Colon (tissue), 2 donors: ENCODE data around the gene CELF1.
"Not testable (repeated sequence)": the region's sequence is repeated elsewhere in the genome, so short reads cannot be mapped to it uniquely, and the experiment has no call there.

Experiments
- FAIRE-seq: peaks from 2 replicates; lab custom pipeline; 2012; peaks lifted over from hg19 to GRCh38; lab: Jason Lieb, UNC
- donor health status: control.
- donor health status: control.

CELF1 gene

DNA sequence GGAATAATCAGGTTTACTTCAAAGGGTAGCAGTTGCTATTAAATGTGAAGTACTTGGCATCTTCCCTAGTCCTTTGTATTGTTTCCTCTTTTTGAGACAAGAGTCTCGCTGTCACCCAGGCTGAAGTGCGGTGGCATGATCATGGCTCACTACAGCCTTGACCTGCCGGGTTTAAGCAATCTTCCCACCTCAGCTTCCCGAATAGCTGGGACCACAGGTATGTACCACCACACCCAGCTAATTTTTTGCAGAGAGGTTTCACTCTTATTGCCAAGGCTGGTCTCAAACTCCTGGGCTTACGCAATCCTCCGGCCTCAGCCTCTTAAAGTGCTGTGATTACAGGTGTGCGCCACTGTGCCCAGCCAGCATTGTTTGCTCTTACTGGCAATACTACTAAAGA, 67.8 kb downstream of the CELF1 start:
- no peak for FAIRE-seq

DNA sequence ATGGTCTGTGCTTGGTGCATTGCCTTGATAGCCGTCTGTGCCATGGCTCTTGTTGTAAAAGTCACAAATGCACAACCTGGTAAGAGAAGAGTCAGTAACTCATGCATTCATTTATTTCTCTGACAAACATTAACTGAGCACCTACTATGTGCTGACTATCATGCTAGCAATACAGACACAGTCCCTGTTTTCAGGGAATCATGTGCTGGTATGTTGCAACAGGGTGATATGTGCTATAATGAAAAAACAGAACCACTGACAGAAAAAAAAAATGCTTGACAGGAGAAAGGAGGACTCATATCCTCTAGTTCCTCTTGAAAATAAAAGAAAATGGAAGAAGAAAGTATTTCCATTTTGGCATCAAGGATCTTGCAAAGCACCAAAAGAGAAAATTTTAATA, 69.5 kb downstream of the CELF1 start:
- no peak for FAIRE-seq

DNA sequence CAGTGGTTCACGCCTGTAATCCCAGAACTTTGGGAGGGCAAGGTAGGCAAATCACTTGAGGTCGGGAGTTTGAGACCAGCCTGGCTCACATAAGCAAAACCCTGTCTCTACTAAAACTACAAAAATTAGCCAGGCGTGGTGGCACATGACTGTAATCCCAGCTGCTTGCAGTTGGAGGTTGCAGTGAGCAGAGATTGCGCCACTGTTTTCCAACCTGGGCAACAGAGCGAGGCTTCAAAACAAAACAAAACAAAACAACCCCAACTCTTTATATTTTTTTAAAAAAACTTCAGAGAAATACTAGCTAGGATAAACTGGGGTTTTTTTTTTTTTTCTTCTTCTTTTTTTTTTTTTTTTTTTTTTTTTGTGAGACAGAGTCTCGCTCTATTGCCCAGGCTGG, 72.2 kb downstream of the CELF1 start:
- FAIRE-seq, result no peak

DNA sequence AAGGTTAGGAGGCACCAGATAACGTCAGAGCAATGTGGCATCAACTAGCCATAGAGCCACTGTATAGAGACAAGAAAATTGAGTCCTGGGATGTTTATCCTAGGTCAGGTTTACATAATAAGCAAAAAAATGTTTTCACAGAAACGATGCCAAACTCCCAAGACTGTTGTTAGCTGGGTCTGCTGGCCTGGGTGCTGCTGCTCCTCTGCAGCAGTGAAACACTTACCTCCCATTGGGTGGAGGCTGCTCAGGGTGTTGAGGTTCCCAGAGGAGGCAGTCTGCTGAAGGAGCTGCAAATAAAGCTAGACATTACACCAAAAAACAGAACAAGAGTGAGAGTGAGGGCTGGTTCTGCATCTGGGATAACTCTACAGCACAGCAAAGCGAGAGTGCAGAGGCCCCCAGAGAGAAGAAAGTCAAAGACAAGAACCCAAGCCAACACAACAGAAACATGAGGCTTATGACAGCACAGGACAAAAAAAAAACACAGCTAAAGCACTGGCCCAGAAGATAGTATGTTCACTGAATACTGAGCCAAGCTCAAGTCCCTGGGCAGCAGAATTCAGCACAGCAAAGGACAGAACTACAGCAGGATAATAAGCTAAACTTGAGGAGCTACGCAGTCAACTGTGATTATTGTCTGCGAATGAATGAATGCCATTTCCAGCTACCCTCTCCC, 74.1 kb downstream of the CELF1 start:
- FAIRE-seq, result no peak

DNA sequence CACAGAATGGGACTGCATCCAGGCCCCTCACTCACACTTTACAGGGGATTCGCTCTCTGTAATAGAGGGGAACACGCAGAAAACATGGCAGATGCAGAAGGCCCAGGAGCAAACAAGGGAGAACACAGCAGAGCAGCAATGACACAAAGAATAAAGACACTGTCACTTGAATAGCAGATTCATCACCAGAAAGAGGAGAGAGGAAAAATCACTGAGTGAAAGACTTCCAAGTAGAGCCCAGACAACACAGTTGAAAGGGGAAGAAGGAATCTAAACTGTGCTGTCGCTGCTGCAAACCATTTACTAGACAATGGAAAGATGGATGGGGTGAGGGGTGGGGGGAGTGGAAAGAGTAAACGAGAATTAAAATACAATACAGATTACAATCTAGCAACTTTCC, 75.2 kb downstream of the CELF1 start:
- no peak for FAIRE-seq

DNA sequence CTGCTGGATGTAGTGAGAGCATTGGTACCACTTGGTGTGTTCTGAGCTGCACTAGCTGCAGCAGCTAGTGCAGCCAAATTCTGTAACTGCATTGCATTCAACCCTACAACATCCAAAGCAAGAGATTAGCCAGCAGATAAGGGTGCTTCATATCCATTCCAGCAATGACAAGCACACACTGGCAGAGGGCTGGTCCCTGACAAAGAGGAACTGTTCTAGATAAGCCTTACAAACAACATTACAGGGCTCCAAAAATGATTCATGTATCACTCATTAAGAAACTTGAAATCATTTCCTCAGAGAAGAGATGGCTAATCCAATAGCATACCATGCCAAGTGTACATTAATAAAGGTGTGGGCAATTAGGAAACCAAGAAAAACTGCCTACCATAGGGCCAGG, 75.6 kb downstream of the CELF1 start:
- FAIRE-seq, result no peak

DNA sequence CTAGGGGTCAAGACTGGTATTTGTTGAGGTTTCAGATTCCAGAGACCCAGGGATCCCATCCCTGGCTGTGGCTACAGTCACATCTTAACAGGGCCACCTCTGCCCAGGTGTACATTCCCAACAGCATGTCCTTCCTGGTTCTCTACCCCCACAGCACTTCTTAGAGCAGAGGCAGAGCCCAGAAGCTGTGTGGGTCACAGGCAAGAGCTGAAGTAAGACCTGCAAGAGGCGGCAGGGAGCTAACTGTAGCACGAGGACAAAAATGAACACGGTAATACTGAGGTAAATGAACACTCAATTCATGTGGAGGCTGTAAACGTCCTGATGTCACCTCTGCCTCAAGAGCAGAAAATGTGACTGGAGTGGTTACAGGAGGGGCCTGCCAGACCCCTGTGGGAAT, 82.3 kb downstream of the CELF1 start:
- no peak for FAIRE-seq

DNA sequence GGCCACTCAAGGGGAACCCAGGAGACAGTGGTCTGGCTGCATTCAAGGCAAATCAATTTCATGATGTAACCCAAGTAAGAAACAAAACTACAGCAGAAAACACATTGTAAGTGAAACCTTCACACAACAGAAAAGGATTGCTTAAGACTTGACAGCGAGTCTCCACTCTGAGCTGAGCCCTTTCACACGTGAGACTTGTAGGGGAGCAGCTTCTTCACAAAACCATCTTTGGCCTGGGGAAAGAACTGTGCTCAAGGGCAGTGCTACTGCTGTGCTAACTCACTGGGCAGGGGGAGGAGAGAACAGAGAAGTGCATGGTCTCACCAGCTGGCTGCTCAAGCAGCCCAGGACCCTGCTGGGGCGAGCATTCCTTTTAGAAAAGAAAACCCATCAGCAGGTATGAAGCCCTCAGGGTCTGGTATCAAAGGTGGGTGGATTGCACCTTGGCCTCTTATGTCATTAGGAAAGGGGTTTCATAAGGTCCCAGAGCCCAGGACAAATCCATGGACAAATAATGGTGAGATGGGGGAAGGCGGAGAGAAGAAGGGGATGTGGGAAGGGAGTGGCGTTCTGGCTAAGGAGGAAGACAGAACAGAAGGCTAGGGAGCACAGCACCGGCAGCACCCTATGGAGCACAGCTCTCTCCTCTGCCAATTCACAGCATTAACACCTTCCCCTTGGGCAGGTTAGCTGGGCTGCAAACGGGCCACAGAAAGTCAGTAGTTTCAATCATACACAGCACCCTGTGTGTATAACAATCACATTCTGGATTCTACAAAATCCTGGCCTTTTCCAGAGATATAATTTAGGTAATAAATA, 83.4 kb downstream of the CELF1 start:
- no peak for FAIRE-seq

DNA sequence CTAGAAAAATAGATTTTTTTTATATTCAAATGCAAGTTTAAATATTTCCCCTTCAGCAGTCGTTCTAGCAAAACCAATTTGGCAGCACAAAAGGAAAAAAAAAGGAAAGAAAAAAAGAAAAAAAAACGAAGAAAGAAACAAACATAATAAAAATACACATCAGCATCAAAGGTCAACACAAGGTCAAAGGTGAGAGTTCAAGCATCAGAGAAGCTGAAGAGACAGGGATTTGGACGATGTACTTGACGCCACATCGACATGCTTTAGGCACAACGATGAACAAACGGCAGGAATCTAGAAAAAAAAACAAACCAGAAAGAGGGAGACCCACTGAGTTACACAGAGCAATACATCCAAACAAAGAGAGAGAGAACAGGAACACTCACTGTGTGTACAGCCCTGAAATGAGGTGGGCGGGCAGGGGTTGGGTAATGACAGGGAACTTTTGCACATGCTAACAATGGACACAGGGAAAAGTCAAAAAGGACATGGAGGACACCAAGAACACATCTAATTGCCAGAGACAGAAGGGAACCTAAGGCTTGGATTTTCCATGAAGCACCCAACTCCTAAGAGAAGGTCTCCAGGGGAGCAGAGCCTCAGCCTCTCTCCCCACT, 84.2 kb downstream of the CELF1 start:
- no peak for FAIRE-seq

DNA sequence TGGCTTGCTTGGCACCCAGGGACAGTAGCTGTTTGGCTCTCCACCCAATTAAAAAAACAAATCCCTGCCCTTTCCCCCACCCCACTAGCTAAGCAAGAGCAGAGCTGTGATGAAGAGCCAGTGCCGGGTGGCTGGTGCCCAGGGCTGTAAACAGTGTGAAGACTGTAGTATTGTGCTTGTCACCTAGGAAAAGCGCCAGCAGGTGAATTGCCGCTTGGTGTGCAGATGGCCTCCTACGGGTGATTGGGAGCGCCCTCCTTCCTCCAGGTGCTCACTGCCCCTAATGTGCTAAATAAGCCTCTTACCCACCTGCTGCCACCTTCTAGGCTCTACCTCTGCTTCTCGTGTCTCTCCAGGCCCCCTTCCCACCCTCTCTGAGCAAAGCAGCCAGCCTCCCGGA, 85.6 kb downstream of the CELF1 start:
- FAIRE-seq, result no peak

DNA sequence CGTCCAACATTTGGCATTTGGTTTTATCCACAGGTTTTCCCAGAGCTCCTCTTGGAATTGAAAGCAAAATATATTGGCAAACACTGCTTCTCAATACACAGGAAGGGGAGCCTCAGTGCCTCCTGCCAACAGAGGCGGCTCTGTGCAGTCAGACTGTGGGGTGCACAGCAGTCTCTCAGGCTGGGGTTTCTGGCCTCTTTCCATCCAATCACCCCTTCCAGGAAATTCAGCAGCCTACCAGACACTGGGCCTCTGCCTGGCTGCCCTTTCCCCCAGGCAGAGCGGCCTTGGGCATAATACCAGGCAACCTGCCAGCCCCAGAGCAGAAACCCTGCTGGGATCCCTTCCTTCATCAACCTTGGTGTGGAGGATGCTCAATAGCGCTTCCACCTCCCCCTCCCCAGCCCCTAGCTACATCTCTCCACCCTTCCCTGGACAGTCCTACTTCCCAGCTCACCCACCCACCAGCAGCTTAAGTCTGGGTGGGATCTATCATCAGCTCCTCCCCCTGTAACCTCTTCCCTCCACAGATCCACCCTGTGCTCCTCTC, 86.2 kb downstream of the CELF1 start:
- no peak for FAIRE-seq

DNA sequence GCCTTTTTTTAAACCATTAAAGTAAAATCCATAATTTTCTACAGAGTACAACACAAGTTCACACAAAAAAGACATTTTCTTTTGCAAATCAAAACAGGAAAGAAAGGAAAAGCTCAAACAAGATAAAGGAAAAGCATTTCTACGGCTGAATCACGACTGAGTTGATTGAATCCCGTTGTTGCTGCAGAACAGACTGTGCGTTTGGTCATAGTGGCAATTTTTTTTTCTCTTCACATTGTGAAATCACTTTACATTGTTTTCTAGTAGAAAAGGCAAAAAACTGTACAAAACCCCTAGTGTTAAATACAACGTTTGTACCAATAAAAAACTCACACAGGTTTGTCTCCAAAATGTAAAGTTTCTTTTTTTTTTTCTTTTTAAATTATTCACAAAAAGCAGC, 86.7 kb downstream of the CELF1 start:
- FAIRE-seq, result no peak

DNA sequence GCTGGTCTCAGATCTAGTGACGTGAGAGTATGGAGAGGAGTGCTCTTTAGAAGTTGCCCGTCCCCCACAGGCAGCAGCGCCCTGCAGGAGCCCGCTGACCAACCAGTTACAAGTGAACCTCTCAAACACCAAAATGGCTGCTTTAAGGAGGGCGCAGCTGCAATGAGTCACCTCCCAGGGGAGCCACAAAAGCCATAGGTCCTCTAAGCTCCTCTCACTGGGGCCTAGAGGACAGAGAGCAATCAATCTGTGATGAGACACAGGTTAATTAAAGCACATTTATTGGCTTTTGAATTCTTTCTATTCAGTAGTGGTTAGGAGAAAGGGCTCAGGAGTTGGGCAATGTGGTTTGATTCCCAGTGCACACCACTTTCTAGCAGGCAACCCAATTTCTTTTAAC, 88.4 kb downstream of the CELF1 start:
- FAIRE-seq, result no peak

DNA sequence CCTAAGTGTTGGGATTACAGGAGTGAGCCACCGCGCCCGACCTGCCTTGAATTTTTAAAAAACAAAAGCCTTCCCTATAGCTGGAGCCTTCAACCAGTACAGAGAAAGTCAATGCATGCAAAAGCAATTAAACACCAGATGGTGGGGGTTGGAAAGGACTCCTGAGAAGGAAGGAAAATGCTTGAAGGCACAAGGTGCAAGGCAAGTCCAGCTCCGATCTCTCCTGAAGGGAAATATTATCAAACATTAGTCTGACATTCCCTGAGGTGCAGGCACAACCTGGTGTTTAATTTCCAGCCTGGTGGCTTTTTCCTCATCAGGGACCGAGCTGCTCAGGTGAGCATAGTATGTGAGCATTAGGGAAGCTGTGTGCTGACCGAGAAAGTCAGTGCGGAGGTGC, 91.1 kb downstream of the CELF1 start:
- no peak for FAIRE-seq

DNA sequence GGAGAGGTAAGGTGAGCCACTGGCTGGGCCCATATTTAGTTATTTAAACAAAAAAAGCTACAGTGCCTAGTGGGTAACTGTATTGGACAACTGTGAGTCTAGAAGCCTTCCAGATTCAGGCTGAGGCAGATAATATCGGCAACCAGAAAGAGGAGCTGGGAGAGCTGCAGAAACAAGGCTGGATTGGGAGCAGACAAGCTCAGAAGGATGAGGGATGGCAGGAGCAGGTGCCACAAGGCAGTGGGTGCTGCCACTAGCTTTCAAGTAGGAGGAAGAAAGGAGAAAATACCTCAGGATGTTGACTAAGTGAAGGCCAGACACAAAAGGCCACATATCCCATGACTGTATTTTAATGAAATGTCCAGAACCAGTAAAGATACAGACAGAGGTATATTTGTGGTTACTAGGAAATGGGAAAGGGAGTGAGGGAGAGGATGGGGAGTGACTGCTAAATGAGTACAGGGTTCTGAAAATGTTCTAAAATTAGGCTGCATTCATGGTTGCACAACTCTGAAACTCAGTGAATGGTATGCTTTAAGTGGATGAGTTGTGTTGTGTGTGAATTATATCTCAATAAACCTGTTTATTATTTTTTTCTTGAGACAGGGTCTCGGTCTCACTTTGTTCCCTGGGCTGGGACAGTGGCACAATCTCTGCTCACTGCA, 92.2 kb downstream of the CELF1 start:
- no peak for FAIRE-seq

DNA sequence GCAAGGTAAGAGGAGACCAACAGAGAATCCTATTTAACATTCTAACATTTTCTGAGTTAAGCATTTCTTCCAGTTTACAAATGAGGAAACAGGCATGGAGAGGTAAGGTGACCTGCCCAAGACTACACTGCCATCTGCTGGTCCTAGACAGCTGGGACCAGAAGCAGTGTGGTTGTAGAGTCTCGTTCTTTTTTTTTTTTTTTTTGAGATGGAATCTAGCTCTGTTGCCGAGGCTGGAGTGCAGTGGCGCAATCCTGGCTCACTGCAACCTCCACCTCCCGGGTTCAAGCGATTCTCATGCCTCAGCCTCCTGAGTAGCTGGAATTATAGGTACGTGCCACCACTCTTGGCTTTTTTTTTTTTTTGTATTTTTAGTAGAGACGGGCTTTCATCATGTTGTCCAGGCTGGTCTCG, 98.7 kb downstream of the CELF1 start:
- FAIRE-seq, result not testable (repeated sequence)

DNA sequence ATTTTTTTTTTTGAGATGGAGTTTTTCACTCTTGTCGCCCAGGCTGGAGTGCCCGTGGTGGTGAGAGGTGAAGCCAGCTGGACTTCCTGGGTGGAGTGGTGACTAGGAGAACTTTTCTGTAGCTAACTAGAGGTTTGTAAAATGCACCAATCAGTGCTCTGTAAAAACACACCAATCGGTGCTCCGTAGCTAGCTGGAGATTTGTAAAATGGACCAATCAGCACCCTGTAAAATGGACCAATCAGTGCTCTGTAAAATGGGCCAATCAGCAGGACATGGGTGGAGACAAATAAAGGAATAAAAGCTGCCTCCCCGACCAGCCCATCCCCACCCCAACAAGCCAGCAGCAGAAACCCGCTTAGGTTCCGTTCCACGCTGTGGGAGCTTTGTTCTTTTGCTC, 99.6 kb downstream of the CELF1 start:
- no peak for FAIRE-seq

DNA sequence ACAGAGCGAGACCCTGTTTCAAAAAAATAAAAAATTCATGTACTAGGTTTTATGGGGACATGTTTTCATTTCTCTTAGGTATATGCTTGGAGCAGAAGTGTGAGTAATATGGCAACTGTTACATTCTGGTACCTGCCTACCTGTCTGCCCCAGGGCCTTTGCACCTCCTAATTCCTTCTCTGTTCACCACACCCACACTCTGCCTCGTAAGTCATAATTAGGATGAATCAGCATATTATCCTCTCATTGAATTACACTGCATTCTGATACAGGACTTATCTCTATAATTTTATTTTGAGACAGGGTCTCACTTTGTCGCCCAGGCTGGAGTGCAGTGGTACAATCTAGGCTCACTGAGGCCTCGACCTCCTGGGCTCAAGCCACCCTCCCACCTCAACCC, 100.9 kb downstream of the CELF1 start:
- FAIRE-seq, result no peak

DNA sequence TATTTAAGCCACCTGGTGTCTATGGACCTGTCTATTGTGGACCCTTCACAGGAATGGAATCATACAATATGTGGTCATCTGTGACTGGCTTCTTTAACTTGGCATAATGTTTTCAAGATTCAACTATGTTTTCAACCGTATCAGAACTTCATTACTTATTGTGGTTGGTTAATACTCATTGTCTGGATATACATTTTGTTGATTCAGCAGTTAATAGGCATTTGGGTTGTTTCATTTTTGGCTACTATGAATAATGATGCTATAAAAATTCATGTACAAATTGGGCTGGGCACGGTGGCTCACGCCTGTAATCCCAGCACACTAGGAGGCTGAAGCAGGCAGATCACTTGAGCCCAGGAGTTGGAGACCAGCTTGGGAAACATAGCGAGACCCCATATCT, 101.5 kb downstream of the CELF1 start:
- no peak for FAIRE-seq

DNA sequence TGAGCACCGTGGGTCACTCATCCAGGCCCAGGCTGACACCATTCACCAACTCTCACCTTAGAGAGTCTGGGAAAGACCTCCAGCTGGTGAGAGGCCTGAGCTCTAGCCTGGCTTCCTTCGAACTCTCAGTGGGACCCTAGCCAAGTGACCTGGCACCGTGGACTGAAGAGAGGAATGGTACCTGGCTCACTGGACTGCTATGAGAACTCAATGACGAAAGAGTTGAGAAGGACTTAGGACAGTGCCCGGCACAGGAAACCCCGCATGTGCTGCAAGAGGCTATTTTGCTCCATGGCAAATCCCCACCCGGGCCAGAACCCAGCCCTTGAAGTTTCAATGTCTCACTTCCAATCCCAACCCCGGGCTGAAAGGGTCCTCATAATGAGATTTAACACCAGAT, 103.4 kb downstream of the CELF1 start:
- FAIRE-seq, result no peak

DNA sequence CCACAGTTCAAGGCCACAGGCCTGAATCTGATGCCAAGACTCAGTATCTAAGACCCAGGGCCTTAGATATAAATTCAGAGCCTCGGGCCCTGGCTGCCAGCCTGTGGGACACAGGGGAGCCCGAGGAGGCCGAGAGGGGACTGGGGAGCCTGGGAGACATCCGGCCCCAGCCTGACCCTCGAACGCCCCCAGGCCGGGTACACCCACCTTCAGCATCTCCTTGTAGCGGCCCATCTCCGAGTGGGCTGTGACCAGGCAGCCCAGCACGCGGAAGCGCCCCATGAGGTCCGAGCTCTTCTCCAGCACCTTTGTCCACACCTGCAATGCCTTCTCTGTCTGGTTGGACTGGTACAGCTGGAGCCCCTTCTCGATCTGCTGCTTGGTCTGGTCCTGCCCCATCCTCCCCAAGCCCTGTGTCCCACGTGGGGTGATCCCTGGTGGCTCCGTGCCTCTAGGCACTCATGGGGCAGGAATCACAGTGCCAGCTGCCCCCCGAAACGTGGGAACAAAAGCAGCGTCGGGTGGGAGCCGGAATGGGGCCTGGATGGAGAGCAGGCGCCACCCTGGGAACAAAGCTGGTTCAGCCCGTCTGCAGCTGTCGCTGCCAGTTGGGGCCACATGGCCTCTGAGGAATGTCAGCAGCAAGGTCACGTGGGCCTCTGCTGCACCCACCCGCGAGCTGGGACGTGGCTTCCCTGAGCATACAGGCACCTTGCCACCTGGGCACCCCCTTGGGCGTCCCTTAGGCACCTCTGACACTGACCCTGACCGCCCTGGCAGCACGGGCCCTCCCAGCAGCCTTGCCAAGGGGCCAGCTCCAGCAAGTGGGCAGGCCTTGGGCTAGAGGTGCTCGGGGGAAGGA, 104.1 kb downstream of the CELF1 start, which contains the start of gene RAPSN:
TSS of gene RAPSN (minus strand) at position 571 of the 862 bp plus-strand sequence. CDS start at position 399, 172 bp downstream.
- no peak for FAIRE-seq

DNA sequence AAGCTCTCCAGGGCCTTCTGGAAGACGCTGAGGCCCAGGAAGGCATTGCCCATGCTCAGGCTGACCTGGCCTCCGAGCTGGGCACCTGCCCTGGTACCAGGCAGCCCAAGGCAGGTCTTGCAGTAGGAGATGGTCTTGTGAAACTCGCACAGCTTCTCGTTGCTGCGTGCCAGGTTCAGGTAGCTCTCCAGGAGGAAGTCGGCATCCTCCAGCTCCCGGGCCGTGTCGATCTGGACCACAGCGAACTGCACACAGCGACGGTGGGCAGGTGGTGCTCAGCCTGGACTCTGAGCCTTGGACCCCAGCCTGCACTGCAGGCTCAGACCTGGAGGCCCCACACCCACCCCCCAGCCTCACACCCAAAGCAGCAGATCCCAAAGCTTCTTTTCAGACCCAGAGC, 105.0 kb downstream of the CELF1 start:
- FAIRE-seq, result no peak
